Body of pancreas (tissue), 4 donors: Measurements from ENCODE around the gene TOR1B. TPM values are rescaled to one million over a fixed set of nuclear protein-coding genes. Genes with fewer than 3 reads are reported as not detected.

ENCODE experiments used
- ATAC-seq: fragments of 150-250 bp; one replicate; pipeline ENCODE4 v1.9.1; 2016
- DNase-seq, 4 donors: peaks; one replicate each; pipeline ENCODE4 v3.0.0-alpha.2; 2019
- H3K27ac ChIP-seq, 4 donors: fragments of 200-600 bp; sonication (generic); 1 replicate in 3 of 4; 2 replicates in 1 of 4; pipeline versions ENCODE4 v1.5.1 to v1.6.1; 2016 to 2019; ENCODE audit warnings: mild to moderate bottlenecking in 1 of 4, mixed read lengths in 1 of 4, moderate library complexity in 1 of 4
- H3K27me3 ChIP-seq, 2 donors: fragments of 200-600 bp; sonication (generic); one replicate each; pipeline ENCODE4 v1.6.0; 2016; ENCODE audit warnings: mild to moderate bottlenecking in 1 of 2
- H3K36me3 ChIP-seq, 2 donors: fragments of 200-600 bp; sonication (generic); replicated peaks in 1 of 2; 2 replicates each; pipeline ENCODE4 v1.5.1; 2016; ENCODE audit warnings: low read depth in 2 of 2; ENCODE audit not compliant: insufficient read depth in 1 of 2
- H3K4me1 ChIP-seq: fragments of 200-600 bp; sonication (generic); one replicate; pipeline ENCODE4 v1.6.0; 2016
- H3K4me3 ChIP-seq, 2 donors: fragments of 200-600 bp; sonication (generic); 1 replicate in 1 of 2; 2 replicates in 1 of 2; pipeline ENCODE4 v1.5.1; 2016 to 2019
- H3K9me3 ChIP-seq, 3 donors: fragments of 200-600 bp; sonication (generic); 1 replicate in 2 of 3; 2 replicates in 1 of 3; pipeline ENCODE4 v1.5.1; 2016
- CTCF ChIP-seq, 7 experiments: fragments of 450-650 bp in 4 of 7; fragments of 200-600 bp in 3 of 7; sonication (generic) in 3 of 7; IDR thresholded peaks; one replicate each; pipeline ENCODE4 v1.5.1; 2016 to 2019; ENCODE audit warnings: antibody characterized with exemption in 7 of 7
- POLR2A ChIP-seq, 3 donors: fragments of 450-650 bp; IDR thresholded peaks; one replicate each; pipeline ENCODE4 v1.6.1; 2016; ENCODE audit warnings: antibody characterized with exemption in 3 of 3, mild to moderate bottlenecking in 2 of 3
- WGBS, 2 donors: methylation state at CpG; one replicate each; pipeline ENCODE4 v1.1.5; 2017; 5-methylcytosine and 5-hydroxymethylcytosine counted together
- intact Hi-C: fragments of 100-400 bp; cut with DNase I; formaldehyde crosslinking; loops from one replicate; pipeline ENCODE4 v1.15.1; 2023
- total RNA-seq, 2 donors: library from RNA; depleted of rRNA; stranded (reverse); fragments of >200 nt; gene quantifications; one replicate each; pipeline ENCODE4 v1.1.0, GENCODE V29; 2016

Gene TOR1B
- total RNA-seq, 2 donors from 2014 or later, result 9.6 to 19.2 TPM

DNA sequence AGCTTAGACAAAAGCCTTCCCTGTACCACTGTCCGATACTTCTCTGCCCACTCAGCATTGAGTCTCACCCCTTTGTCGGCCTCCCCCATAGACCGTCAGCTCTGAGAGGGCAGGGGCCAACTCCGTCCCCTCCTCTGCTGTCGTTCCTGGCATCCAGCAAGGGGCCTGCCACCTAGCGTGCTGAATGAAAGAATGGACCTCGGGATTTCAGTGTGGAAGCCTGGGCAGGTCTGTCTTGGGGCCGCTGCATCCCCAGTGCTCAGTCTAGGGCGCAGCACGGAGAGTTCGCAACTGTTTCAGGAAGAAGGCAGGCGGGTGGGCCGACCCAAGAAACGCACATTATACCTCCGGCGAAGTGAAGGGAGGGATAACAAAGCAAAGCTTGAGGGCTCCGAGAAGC lies 1.5 kb upstream of the TOR1B start:
- no peak for TF ChIP-seq POLR2A (IDR thresholded peaks at IDR 0.05)
- TF ChIP-seq CTCF (IDR thresholded peaks at IDR 0.05), result no peak
- WGBS, 2 donors, result 80 to 82% methylated on average over 9 to 17 of the region's 17 CpGs
- ATAC-seq, result no peak
- Histone ChIP-seq H3K9me3 (no peaks in the 10 kb centered on the region), H3K27ac (no peak overlapping the region), H3K36me3 (no peaks in the 10 kb centered on the region), H3K4me3 (no peak overlapping the region), H3K27me3 (no peaks in the 10 kb centered on the region), H3K4me1 (peaks cover 19% of the 10 kb centered on the region)
- intact Hi-C loops, result no loop called here
- no peak for DNase-seq

DNA sequence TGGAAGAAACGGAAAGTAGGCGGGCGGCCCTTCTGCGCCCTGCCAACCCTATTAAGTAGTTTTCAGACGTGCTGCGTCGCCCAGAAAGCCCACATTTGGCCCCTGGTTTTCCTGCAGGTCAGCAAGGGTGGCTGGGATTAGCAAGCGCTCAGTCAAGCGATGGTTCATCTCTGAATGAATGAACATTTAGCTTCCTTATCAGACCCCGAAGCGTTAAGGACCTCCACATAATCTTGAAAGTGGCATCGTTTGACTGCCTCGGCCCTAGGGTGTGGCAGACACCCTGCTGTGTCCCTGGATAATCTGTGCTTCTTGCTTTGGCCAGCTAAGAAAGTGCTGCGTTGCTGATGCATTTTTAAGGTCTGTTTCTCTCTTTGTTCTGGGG lies 684 bp downstream of the TOR1B start:
- peaks cover 19% of the 10 kb centered on the region for H3K4me1 ChIP-seq
- H3K27ac ChIP-seq, result peak overlapping the region in 3 of 4 donors; percentile 68 to 89 (median 88)
- TF ChIP-seq POLR2A (IDR thresholded peaks at IDR 0.05), result no peak
- no peak for TF ChIP-seq CTCF (IDR thresholded peaks at IDR 0.05)
- WGBS, 2 donors, result 2 to 3% methylated on average over 11 to 14 of the region's 14 CpGs
- H3K27me3 ChIP-seq, result no peaks in the 10 kb centered on the region
- intact Hi-C loops, result no loop called here
- DNase-seq (no peak), ATAC-seq (no peak)
- no peaks in the 10 kb centered on the region for H3K9me3 ChIP-seq
- H3K4me3 ChIP-seq, result peak overlapping the region; percentile 53 to 80
- H3K36me3 ChIP-seq, result no peaks in the 10 kb centered on the region

DNA sequence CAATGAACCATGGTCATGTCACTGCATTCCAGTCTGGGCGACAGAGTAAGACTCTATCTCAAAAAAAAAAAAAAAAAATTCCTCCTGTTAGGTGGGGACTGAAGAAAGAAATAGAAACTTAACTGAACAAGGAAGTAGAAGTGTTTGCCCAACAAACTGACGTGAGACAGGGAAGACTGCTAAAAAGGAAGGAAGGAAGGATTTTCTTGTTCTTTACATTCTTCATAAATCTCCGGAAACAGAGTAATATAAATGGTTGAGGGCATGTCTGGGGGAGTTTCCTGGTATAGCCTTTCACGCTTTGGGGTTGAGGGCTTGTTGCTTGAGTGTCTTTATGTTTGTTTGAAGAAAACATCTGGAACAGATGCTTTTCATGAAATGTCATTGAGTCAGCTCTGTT lies 3.1 kb downstream of the TOR1B start:
- 72 to 81% methylated on average over 4 of the region's 4 CpGs for WGBS, 2 donors
- ATAC-seq (no peak), DNase-seq (no peak)
- TF ChIP-seq POLR2A (IDR thresholded peaks at IDR 0.05) (no peak), CTCF (IDR thresholded peaks at IDR 0.05) (no peak)
- H3K27ac ChIP-seq, result peak overlapping the region in 1 of 4 donors; percentile 20
- H3K4me3 ChIP-seq, result no peak overlapping the region
- no peaks in the 10 kb centered on the region for H3K9me3 ChIP-seq
- intact Hi-C loops, result no loop called here
- no peaks in the 10 kb centered on the region for H3K27me3 ChIP-seq
- peaks cover 27% of the 10 kb centered on the region for H3K4me1 ChIP-seq
- no peaks in the 10 kb centered on the region for H3K36me3 ChIP-seq

DNA sequence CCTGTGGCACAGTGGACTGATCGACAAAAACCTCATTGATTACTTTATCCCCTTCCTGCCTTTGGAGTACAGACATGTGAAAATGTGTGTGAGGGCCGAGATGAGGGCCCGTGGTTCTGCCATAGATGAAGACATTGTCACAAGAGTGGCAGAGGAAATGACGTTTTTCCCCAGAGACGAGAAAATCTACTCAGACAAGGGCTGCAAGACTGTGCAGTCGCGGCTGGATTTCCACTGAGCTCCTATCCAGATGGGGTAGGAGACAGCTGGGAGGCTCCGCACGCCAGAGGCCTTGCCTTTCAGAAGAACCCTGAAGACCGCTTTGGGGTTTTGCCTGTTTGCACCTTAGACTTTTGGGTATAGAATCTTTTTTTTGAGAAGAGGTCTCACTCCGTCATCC lies 6.4 kb downstream of the TOR1B start:
- no peak for ATAC-seq
- intact Hi-C loops, result no loop called here
- TF ChIP-seq CTCF (IDR thresholded peaks at IDR 0.05), result no peak
- Histone ChIP-seq H3K27ac (no peak overlapping the region), H3K27me3 (no peaks in the 10 kb centered on the region), H3K4me1 (peaks cover 33% of the 10 kb centered on the region), H3K4me3 (no peak overlapping the region), H3K36me3 (no peaks in the 10 kb centered on the region), H3K9me3 (no peaks in the 10 kb centered on the region)
- DNase-seq, result no peak
- WGBS, 2 donors, result 82 to 95% methylated on average over 4 to 11 of the region's 11 CpGs

GRCh38 chr9:129810116-129810515 lies 7.1 kb downstream of the TOR1B start:
- H3K4me1 ChIP-seq, result peaks cover 29% of the 10 kb centered on the region
- DNase-seq (no peak), ATAC-seq (no peak)
- intact Hi-C loops, result no loop called here
- no peaks in the 10 kb centered on the region for H3K36me3 ChIP-seq
- no peak overlapping the region for H3K27ac ChIP-seq
- 91 to 97% methylated on average over 4 to 11 of the region's 11 CpGs for WGBS, 2 donors
- H3K9me3 ChIP-seq, result no peaks in the 10 kb centered on the region
- no peaks in the 10 kb centered on the region for H3K27me3 ChIP-seq
- TF ChIP-seq POLR2A (IDR thresholded peaks at IDR 0.05) (no peak), CTCF (IDR thresholded peaks at IDR 0.05) (no peak)
- H3K4me3 ChIP-seq, result no peak overlapping the region
